HepG2 (cell line): ENCODE measurements around the gene NDUFB3. TPM values are rescaled to one million over a fixed set of nuclear protein-coding genes. Genes with fewer than 3 reads are reported as not detected.

Source experiments
- ARID3A ChIP-seq: IDR thresholded peaks from 2 replicates; pipeline ENCODE4 v1.6.1; 2012; ENCODE audit warnings: low read depth, low read length, improper control_type of control experiment
- CSRNP2 ChIP-seq: sonication (generic); formaldehyde crosslinking; conservative IDR thresholded peaks from 2 replicates; pipeline ENCODE4 v1.8.0; 2022; ENCODE audit warnings: low read depth, missing genetic modification reagents
- PPARG ChIP-seq: conservative IDR thresholded peaks from 2 replicates; pipeline ENCODE4 v1.6.1; 2016; ENCODE audit warnings: missing biosample characterization, missing genetic modification reagents
- RARA ChIP-seq: IDR thresholded peaks from 2 replicates; pipeline ENCODE4 v1.6.1; 2016; ENCODE audit warnings: missing genetic modification reagents, missing compliant biosample characterization
- SKIL ChIP-seq: sonication (generic); formaldehyde crosslinking; IDR thresholded peaks from 2 replicates; pipeline ENCODE4 v1.8.0; 2022; ENCODE audit warnings: missing genetic modification reagents, mild to moderate bottlenecking, moderate library complexity, borderline replicate concordance
- SNRNP70 ChIP-seq: fragments of 200-400 bp; formaldehyde crosslinking; IDR thresholded peaks from 2 replicates; pipeline ENCODE4 v1.6.1; 2017; ENCODE audit warnings: mild to moderate bottlenecking, low read depth, low read length, moderate library complexity
- SYNCRIP ChIP-seq: fragments of 200-400 bp; formaldehyde crosslinking; IDR thresholded peaks from 2 replicates; pipeline ENCODE4 v1.6.1; 2018; ENCODE audit warnings: mild to moderate bottlenecking, low read depth, low read length; ENCODE audit not compliant: insufficient read depth
- ZBTB1 ChIP-seq: sonication (generic); formaldehyde crosslinking; IDR thresholded peaks from 2 replicates; pipeline ENCODE4 v1.4.0; 2020; ENCODE audit warnings: missing genetic modification reagents, borderline replicate concordance
- ZFP41 ChIP-seq: sonication (generic); formaldehyde crosslinking; IDR thresholded peaks from 2 replicates; pipeline ENCODE4 v1.4.0; 2020; ENCODE audit warnings: mild to moderate bottlenecking, missing genetic modification reagents, borderline replicate concordance
- ZHX1 ChIP-seq: sonication (generic); formaldehyde crosslinking; IDR thresholded peaks from 2 replicates; pipeline ENCODE4 v1.8.1; 2022; ENCODE audit warnings: low read depth, mild to moderate bottlenecking, missing genetic modification reagents
- ZNF143 ChIP-seq: sonication (generic); formaldehyde crosslinking; IDR thresholded peaks from 2 replicates; pipeline ENCODE4 v1.4.0; 2020; ENCODE audit warnings: missing genetic modification reagents
- ZNF546 ChIP-seq: sonication (generic); formaldehyde crosslinking; conservative IDR thresholded peaks from 2 replicates; pipeline ENCODE4 v1.8.1; 2023; ENCODE audit warnings: mild to moderate bottlenecking, missing genetic modification reagents
- ZNF557 ChIP-seq: sonication (generic); formaldehyde crosslinking; IDR thresholded peaks from 2 replicates; pipeline ENCODE4 v1.4.0; 2020; ENCODE audit warnings: missing genetic modification reagents
- ZNF598 ChIP-seq: sonication (generic); formaldehyde crosslinking; IDR thresholded peaks from 2 replicates; pipeline ENCODE4 v1.5.1; 2020; ENCODE audit warnings: mild to moderate bottlenecking, missing genetic modification reagents, borderline replicate concordance
- ZNF607 ChIP-seq: sonication (generic); formaldehyde crosslinking; IDR thresholded peaks from 2 replicates; pipeline ENCODE4 v1.5.1; 2020; ENCODE audit warnings: missing genetic modification reagents, mild to moderate bottlenecking, borderline replicate concordance
- ZNF644 ChIP-seq: IDR thresholded peaks from 2 replicates; pipeline ENCODE4 v1.6.1; 2016; ENCODE audit warnings: low read depth
- ZNF839 ChIP-seq: sonication (generic); formaldehyde crosslinking; IDR thresholded peaks from 2 replicates; pipeline ENCODE4 v1.4.0; 2020; ENCODE audit warnings: missing genetic modification reagents, mild to moderate bottlenecking, borderline replicate concordance
- ZSCAN21 ChIP-seq: sonication (generic); formaldehyde crosslinking; IDR thresholded peaks from 2 replicates; pipeline ENCODE4 v1.8.0; 2022; ENCODE audit warnings: mild to moderate bottlenecking, missing genetic modification reagents, moderate library complexity, borderline replicate concordance
- polyA plus RNA-seq, 8 experiments: library from polyadenylated mRNA; depleted of rRNA in 3 of 8; stranded (reverse) in 7 of 8; unstranded in 1 of 8; fragments of >200 nt; fragmentation: Illumina TruSeq in 4 of 8; extraction: Trizol in 4 of 8; gene quantifications; 2 replicates each; pipeline versions ENCODE4 v1.2.1 to v1.2.3, GENCODE V29; 2011 to 2016; ENCODE audit warnings: low read depth in 4 of 8, missing spikeins in 1 of 8, mixed read lengths in 1 of 8; ENCODE audit not compliant: insufficient read depth in 1 of 8
- total RNA-seq, 5 experiments: library from RNA; depleted of rRNA; stranded (reverse); fragments of >200 nt; fragmentation: Illumina TruSeq; extraction: Trizol; gene quantifications; 2 replicates each; pipeline ENCODE4 v1.2.3, GENCODE V29; 2016; ENCODE audit warnings: low read depth in 1 of 5
- TF ChIP-seq, protein P1 (sequence below): sonication (generic); formaldehyde crosslinking; IDR thresholded peaks from 2 replicates; pipeline ENCODE4 v1.5.0; 2020; ENCODE audit warnings: mild to moderate bottlenecking, missing genetic modification reagents, moderate library complexity

NDUFB3 gene
- total and polyA plus RNA-seq, 2 of the 13 experiments (the other 11 are each of a cell fraction or from before 2014, with no cell fraction given) = 50.7 to 159 TPM

- TF ChIP-seq, protein P1, sequence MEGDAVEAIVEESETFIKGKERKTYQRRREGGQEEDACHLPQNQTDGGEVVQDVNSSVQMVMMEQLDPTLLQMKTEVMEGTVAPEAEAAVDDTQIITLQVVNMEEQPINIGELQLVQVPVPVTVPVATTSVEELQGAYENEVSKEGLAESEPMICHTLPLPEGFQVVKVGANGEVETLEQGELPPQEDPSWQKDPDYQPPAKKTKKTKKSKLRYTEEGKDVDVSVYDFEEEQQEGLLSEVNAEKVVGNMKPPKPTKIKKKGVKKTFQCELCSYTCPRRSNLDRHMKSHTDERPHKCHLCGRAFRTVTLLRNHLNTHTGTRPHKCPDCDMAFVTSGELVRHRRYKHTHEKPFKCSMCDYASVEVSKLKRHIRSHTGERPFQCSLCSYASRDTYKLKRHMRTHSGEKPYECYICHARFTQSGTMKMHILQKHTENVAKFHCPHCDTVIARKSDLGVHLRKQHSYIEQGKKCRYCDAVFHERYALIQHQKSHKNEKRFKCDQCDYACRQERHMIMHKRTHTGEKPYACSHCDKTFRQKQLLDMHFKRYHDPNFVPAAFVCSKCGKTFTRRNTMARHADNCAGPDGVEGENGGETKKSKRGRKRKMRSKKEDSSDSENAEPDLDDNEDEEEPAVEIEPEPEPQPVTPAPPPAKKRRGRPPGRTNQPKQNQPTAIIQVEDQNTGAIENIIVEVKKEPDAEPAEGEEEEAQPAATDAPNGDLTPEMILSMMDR (CRISPR knock-in tag) = no peak; the same call in 1 of the 2 replicates
- TF ChIP-seq SYNCRIP = no peak
- TF ChIP-seq ZNF598 (CRISPR knock-in tag) = no peak
- TF ChIP-seq ZSCAN21 = no peak
- no peak for TF ChIP-seq ZBTB1
- TF ChIP-seq CSRNP2 (CRISPR knock-in tag) = no peak
- peak; percentile 41; the same call in 1 of the 2 replicates for TF ChIP-seq ZNF143 (CRISPR knock-in tag)
- TF ChIP-seq ZNF557 (CRISPR knock-in tag) = no peak
- TF ChIP-seq ZNF607 = no peak
- TF ChIP-seq ZNF546 (CRISPR knock-in tag) = no peak
- no peak for TF ChIP-seq ARID3A
- no peak for TF ChIP-seq ZFP41 (CRISPR knock-in tag)
- no peak for TF ChIP-seq SNRNP70
- TF ChIP-seq PPARG = no peak; the same call in 1 of the 2 replicates
- TF ChIP-seq SKIL (CRISPR knock-in tag) = no peak
- TF ChIP-seq ZNF644 (CRISPR knock-in tag) = no peak
- no peak; the same call in 1 of the 2 replicates for TF ChIP-seq ZNF839 (CRISPR knock-in tag)
- TF ChIP-seq ZHX1 (CRISPR knock-in tag) = no peak
- TF ChIP-seq RARA = no peak; the same call in 1 of the 2 replicates
These were observed 45.3 kb downstream of the NDUFB3 start (continued) for GRCh38 chr2:201116959-201117734.
